ENCODE data around the gene LAMTOR4.

Gene LAMTOR4

DNA sequence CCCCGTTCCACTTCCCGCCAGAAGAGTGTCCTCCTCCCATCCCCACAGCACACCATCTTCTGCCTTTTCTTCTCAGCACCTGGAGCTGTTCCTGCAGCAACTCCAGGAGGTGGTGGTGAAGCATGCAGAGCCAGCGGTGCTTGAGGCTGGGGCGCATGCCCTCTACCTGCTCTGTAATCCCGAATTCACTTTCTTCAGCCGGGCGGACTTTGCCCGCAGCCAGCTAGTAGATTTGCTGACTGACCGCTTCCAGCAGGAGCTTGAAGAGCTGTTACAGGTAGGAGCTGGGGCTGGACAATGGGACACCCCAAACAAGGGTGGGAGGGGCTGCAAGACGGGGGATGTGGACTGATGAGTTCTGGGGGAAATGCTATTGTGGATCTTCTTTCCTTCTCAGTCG is 52.0 kb downstream of the LAMTOR4 start:
- no peaks in the 10 kb centered on the region for H3K27me3 ChIP-seq (ENCODE audit: control insufficient read depth in 1 of 2, insufficient read depth in 2 of 2, low read length in 2 of 2)
- no peak overlapping the region for H3K27ac ChIP-seq (ENCODE audit: low read depth, low read length)
- no peaks in the 10 kb centered on the region for H3K4me1 ChIP-seq (ENCODE audit: insufficient read depth, low read length)
- no peak overlapping the region for H3K4me3 ChIP-seq (ENCODE audit: low read depth in 1 of 2, low read length in 2 of 2)
- no peaks in the 10 kb centered on the region for H3K9me3 ChIP-seq (ENCODE audit: low read length)
- no peak overlapping the region for H3K9ac ChIP-seq (ENCODE audit: low read length)
- H3K36me3 ChIP-seq (ENCODE audit: insufficient read depth, low read length), result no peaks in the 10 kb centered on the region
